Pancreas (tissue), 10 donors: Measurements from ENCODE around the gene SMURF2. TPM values are rescaled to one million over a fixed set of nuclear protein-coding genes. Genes with fewer than 3 reads are reported as not detected.

ENCODE experiments used
- ATAC-seq, 4 donors: fragments of 200-7000 bp; cut with Tn5 transposase; one replicate each; pipeline versions ENCODE4 v1.8.0 to v1.9.1; 2020; ENCODE audit warnings: mild to moderate bottlenecking in 4 of 4, moderate library complexity in 4 of 4
- DNase-seq, 6 donors: peaks; one replicate each; pipeline ENCODE4 v3.0.0-alpha.2; 2020
- FAIRE-seq: peaks from 2 replicates; lab custom pipeline; 2012; peaks lifted over from hg19 to GRCh38; lab: Jason Lieb, UNC
- H3K27ac ChIP-seq, 4 donors: fragments of 200-600 bp; sonication (generic); 1 replicate in 3 of 4; 2 replicates in 1 of 4; pipeline versions ENCODE4 v1.5.0 to v1.8.0; 2020
- H3K27me3 ChIP-seq, 4 donors: fragments of 200-600 bp; one replicate each; pipeline ENCODE4 v1.8.0; 2021
- H3K36me3 ChIP-seq, 3 donors: fragments of 200-600 bp; sonication (generic) in 1 of 3; one replicate each; pipeline versions ENCODE4 v1.5.0 to v1.8.0; 2020 to 2021
- H3K4me1 ChIP-seq, 3 donors: fragments of 200-600 bp; one replicate each; pipeline ENCODE4 v1.8.0; 2021
- H3K4me3 ChIP-seq, 4 donors: fragments of 200-600 bp; sonication (generic) in 2 of 4; one replicate each; pipeline versions ENCODE4 v1.5.0 to v1.8.0; 2020 to 2021
- H3K9me3 ChIP-seq, 4 donors: fragments of 200-600 bp; one replicate each; pipeline ENCODE4 v1.8.0; 2021
- WGBS, 2 donors: extraction: QIAGEN DNeasy Blood & Tissue Kit; methylation state at CpG; one replicate each; pipeline ENCODE4 v1.1.7; 2013; 5-methylcytosine and 5-hydroxymethylcytosine counted together
- intact Hi-C, 3 donors: fragments of 100-400 bp; cut with DNase I; formaldehyde crosslinking; loops; one replicate each; pipeline versions ENCODE4 v1.11.1 to v1.14.2; 2022
- polyA plus RNA-seq, 2 donors: library from polyadenylated mRNA; stranded (reverse); fragments of 200-250 nt; gene quantifications; one replicate each; pipeline ENCODE4 v1.2.3, GENCODE V29; 2013
- total RNA-seq, 6 donors: library from RNA; stranded (reverse); fragmentation: NEBNext Ultra II Directional in 4 of 6; extraction: Animal tissue kit (Norgen Biotek cat#: 25700) in 4 of 6; gene quantifications; one replicate each; pipeline versions ENCODE4 v1.2.1 to v1.2.4, GENCODE V29; 2021 to 2023
- TF ChIP-seq, protein P1 (sequence below), 4 donors: fragments of 200-600 bp; sonication (generic) in 3 of 4; IDR thresholded peaks; one replicate each; pipeline versions ENCODE4 v1.5.0 to v1.8.0; 2021; ENCODE audit warnings: antibody characterized with exemption in 4 of 4
- donor health status: healthy with polysubstance abuse.
- donor health status: DM: no; HTN: no; CAD: no; lungs with moderate emphysema.
- donor health status: DM: no; HTN: no; CAD: no.
- donor health status: control.
- donor health status: control.
- donor health status: Bipolar disorder and iron deficiency.
- donor health status: DM: yes; HTN: yes; CAD: no.
- donor health status: DM: no; HTN: no; CAD: no.
- donor health status: DM: no; HTN: no; CAD: no.
- donor health status: DM: yes; HTN: yes; CAD: no.

SMURF2 gene
- total and polyA plus RNA-seq, 8 donors: 3.0 to 17.1 (median 8.0) TPM

DNA sequence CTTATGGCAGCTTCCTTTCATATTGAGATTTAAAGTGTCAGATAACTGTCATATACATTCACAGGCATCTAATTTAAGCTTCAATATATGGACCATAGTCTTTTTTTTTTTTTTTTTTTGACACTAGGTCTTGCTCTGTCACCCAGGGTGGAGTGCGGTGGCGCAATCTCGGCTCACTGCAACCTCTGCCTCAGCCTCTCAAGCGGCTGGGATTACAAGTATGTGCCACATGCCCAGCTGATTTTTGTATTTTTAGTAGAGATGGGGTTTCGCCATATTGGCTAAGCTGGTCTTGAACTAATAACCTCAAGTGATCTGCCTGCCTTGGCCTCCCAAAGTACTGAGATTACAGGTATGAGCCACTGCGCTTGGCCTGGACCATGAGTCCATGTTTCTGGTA lies 141.7 kb downstream of the SMURF2 start:
- Histone ChIP-seq H3K27me3 (no peaks in the 10 kb centered on the region), H3K36me3 (peaks cover 0 to 81% (median 6%) of the 10 kb centered on the region in 3 donors), H3K27ac (no peak overlapping the region), H3K4me1 (no peaks in the 10 kb centered on the region), H3K4me3 (no peak overlapping the region), H3K9me3 (no peaks in the 10 kb centered on the region)
- intact Hi-C loops: no loop called here
- ATAC-seq (no peak), DNase-seq (no peak), FAIRE-seq (no peak)
- TF ChIP-seq, protein P1, sequence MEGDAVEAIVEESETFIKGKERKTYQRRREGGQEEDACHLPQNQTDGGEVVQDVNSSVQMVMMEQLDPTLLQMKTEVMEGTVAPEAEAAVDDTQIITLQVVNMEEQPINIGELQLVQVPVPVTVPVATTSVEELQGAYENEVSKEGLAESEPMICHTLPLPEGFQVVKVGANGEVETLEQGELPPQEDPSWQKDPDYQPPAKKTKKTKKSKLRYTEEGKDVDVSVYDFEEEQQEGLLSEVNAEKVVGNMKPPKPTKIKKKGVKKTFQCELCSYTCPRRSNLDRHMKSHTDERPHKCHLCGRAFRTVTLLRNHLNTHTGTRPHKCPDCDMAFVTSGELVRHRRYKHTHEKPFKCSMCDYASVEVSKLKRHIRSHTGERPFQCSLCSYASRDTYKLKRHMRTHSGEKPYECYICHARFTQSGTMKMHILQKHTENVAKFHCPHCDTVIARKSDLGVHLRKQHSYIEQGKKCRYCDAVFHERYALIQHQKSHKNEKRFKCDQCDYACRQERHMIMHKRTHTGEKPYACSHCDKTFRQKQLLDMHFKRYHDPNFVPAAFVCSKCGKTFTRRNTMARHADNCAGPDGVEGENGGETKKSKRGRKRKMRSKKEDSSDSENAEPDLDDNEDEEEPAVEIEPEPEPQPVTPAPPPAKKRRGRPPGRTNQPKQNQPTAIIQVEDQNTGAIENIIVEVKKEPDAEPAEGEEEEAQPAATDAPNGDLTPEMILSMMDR (IDR thresholded peaks at IDR 0.05): no peak
- 97 to 98% methylated on average over 6 of the region's 6 CpGs for WGBS, 2 donors

DNA sequence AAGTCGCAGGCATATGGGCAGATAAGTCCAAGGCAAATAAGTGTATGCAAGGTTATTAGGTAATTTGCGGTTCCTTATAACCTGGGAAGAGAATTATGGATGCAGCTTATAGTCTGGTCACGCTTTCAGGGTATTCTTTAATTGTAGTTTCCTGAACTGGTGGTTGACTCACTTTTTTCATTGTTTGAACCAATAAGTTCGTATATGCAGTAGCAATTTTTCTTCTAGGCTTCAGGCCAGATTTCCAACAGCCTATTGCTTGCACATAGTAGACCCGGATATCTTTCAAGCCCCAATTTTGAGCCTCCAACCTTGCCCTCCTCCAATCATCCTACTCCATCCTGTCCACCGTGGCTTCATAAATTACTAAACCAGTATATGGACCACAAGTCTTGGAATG lies 142.5 kb downstream of the SMURF2 start:
- FAIRE-seq: no peak
- Histone ChIP-seq H3K9me3 (no peaks in the 10 kb centered on the region), H3K4me1 (no peaks in the 10 kb centered on the region), H3K27me3 (no peaks in the 10 kb centered on the region), H3K36me3 (peaks cover 0 to 82% (median 5%) of the 10 kb centered on the region in 3 donors), H3K27ac (no peak overlapping the region), H3K4me3 (no peak overlapping the region)
- no peak for ATAC-seq
- 93 to 97% methylated on average over 6 of the region's 6 CpGs for WGBS, 2 donors
- TF ChIP-seq, protein P1 (IDR thresholded peaks at IDR 0.05): no peak
- intact Hi-C loops: no loop called here
- DNase-seq: no peak

DNA sequence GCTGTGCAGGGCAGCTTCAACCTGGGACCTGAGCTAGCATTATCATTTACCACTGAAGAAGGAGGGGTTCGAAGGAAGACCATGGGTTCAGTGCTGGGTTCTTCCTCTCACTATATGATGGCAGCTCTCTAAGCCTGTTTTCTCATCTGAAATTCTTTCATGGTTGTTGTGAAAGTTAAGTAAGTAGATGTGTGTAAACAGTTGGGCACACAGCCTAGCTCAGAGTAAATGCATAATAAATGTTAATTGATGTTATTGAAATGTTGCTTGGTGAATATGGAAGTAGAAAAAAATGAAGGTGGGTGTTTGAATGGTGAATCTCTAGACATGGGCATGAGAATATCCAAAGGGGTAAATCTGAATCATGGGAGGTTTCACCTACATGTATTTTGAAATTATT lies 146.3 kb downstream of the SMURF2 start:
- no peak overlapping the region for H3K27ac ChIP-seq
- intact Hi-C loops: no loop called here
- TF ChIP-seq, protein P1 (IDR thresholded peaks at IDR 0.05): no peak
- DNase-seq: no peak
- no peak overlapping the region for H3K4me3 ChIP-seq
- H3K27me3 ChIP-seq: no peaks in the 10 kb centered on the region
- FAIRE-seq: no peak
- 85 to 93% methylated on average over 1 of the region's 1 CpG for WGBS, 2 donors
- no peaks in the 10 kb centered on the region for H3K4me1 ChIP-seq
- H3K36me3 ChIP-seq: peaks cover 0 to 70% (median 2%) of the 10 kb centered on the region in 3 donors
- H3K9me3 ChIP-seq: no peaks in the 10 kb centered on the region
- no peak for ATAC-seq

DNA sequence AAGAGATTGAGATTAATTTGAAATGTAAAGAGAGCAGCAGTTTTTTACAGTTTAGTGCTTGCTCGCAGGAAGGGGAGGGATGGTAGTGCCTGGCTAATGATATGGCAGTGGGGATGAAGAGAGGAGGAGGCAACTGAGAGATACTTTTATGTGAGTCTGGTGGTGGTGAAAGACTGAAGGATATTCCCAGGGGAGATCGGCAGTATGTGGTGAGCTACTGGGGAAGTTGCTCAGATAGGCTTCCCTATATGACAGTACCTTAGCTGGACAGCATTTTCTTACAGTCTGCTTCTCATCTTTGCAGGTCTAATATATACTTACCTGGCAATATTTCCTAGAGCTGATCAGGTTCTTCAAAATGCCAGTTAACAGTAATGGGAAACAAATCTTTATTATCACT lies 146.7 kb downstream of the SMURF2 start:
- no peak overlapping the region for H3K27ac ChIP-seq
- H3K4me3 ChIP-seq: no peak overlapping the region
- H3K9me3 ChIP-seq: no peaks in the 10 kb centered on the region
- intact Hi-C loops: no loop called here
- peaks cover 0 to 73% (median 2%) of the 10 kb centered on the region in 3 donors for H3K36me3 ChIP-seq
- no peak for FAIRE-seq
- no peak for DNase-seq
- H3K27me3 ChIP-seq: no peaks in the 10 kb centered on the region
- H3K4me1 ChIP-seq: no peaks in the 10 kb centered on the region
- WGBS, 2 donors: 86 to 88% methylated on average over 2 of the region's 2 CpGs
- ATAC-seq: no peak
- TF ChIP-seq, protein P1 (IDR thresholded peaks at IDR 0.05): no peak

DNA sequence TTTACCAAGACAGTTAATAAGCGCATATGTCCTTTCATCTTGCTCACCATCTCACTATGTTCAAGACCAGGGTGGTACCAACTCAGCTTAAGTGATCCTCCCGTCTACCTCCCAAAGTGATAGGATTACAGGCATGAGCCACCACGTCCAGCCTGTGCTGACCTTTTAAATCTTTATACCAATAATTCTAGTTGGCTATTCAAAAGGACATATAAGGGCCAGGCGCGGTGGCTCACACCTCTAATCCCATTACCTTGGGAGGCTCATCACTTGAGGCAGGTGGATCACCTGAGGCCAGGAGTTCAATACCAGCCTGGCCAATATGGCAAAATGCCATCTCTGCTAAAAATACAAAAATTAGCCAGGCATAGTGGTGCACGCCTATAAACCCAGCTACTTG lies 152.9 kb downstream of the SMURF2 start:
- no peak for ATAC-seq

More for the DNA sequence above, 152.9 kb downstream of the SMURF2 start:
- TF ChIP-seq, protein P1 (IDR thresholded peaks at IDR 0.05): no peak
- 89 to 92% methylated on average over 6 of the region's 6 CpGs for WGBS, 2 donors
- Histone ChIP-seq H3K36me3 (peaks cover 2 to 30% (median 5%) of the 10 kb centered on the region in 3 donors), H3K27me3 (no peaks in the 10 kb centered on the region), H3K4me3 (no peak overlapping the region), H3K9me3 (no peaks in the 10 kb centered on the region), H3K27ac (no peak overlapping the region), H3K4me1 (peaks cover 7 to 13% (median 13%) of the 10 kb centered on the region in 3 donors)
- DNase-seq: no peak
- intact Hi-C loops: no loop called here
- no peak for FAIRE-seq
